Thymus (tissue), 11 donors: ENCODE data around the gene FAM171A2. TPM values are rescaled to one million over a fixed set of nuclear protein-coding genes. Genes with fewer than 3 reads are reported as not detected.
A peak's percentile ranks its signal among the peaks of the same experiment; 100 is the strongest.
"Not testable (repeated sequence)": the region's sequence is repeated elsewhere in the genome, so short reads cannot be mapped to it uniquely, and the experiment has no call there.

Experiments
- DNase-seq, 9 donors: peaks; one replicate each; pipeline ENCODE4 v3.0.0-alpha.2; 2013; ENCODE audit warnings: low spot score in 9 of 9, low read depth in 6 of 9, missing footprints in 1 of 9
- H3K27ac ChIP-seq, 2 donors: one replicate each; pipeline ENCODE4 v1.5.1; 2013; ENCODE audit warnings: control low read depth in 1 of 2, low read depth in 1 of 2, low read length in 1 of 2, mild to moderate bottlenecking in 1 of 2, moderate library complexity in 1 of 2
- H3K27me3 ChIP-seq, 2 donors: one replicate each; pipeline ENCODE4 v1.5.1; 2013; ENCODE audit warnings: low read length in 1 of 2; ENCODE audit not compliant: control insufficient read depth in 2 of 2, insufficient read depth in 1 of 2
- H3K36me3 ChIP-seq, 2 donors: one replicate each; pipeline ENCODE4 v1.5.1; 2013; ENCODE audit warnings: low read length in 1 of 2, mild to moderate bottlenecking in 1 of 2, moderate library complexity in 1 of 2; ENCODE audit not compliant: control insufficient read depth in 2 of 2, insufficient read depth in 2 of 2
- H3K4me1 ChIP-seq, 2 donors: one replicate each; pipeline ENCODE4 v1.5.1; 2013; ENCODE audit warnings: low read length in 2 of 2; ENCODE audit not compliant: control insufficient read depth in 2 of 2, insufficient read depth in 2 of 2
- H3K4me3 ChIP-seq, 2 donors: one replicate each; pipeline ENCODE4 v1.5.1; 2013; ENCODE audit warnings: low read length in 2 of 2, control low read depth in 1 of 2, mild to moderate bottlenecking in 1 of 2
- H3K9me3 ChIP-seq, 2 donors: one replicate each; pipeline ENCODE4 v1.5.1; 2013; ENCODE audit warnings: low read length in 1 of 2, mild to moderate bottlenecking in 1 of 2; ENCODE audit not compliant: control insufficient read depth in 2 of 2, insufficient read depth in 1 of 2
- WGBS: extraction: QIAGEN DNeasy Blood & Tissue Kit; methylation state at CpG from one replicate; pipeline ENCODE4 v1.1.7; 2013; 5-methylcytosine and 5-hydroxymethylcytosine counted together
- polyA plus RNA-seq: library from polyadenylated mRNA; stranded (reverse); fragments of 200-250 nt; gene quantifications from one replicate; pipeline ENCODE4 v1.2.3, GENCODE V29; 2013
- total RNA-seq: library from RNA; stranded (reverse); fragments of 120-200 nt; gene quantifications from one replicate; pipeline ENCODE4 v1.2.4, GENCODE V29; 2013
- donor health status: healthy.

FAM171A2 gene
- total and polyA plus RNA-seq, 2 donors = 0.39 to 1.4 TPM

GRCh38 chr17:44350733-44351226, 12.9 kb downstream of the FAM171A2 start:
- Histone ChIP-seq H3K27me3 (peaks cover 24 to 36% of the 10 kb centered on the region in 2 donors), H3K27ac (no peak overlapping the region), H3K4me3 (no peak overlapping the region), H3K4me1 (peaks cover 4 to 17% of the 10 kb centered on the region in 2 donors), H3K9me3 (no peaks in the 10 kb centered on the region), H3K36me3 (peaks cover 12 to 19% of the 10 kb centered on the region in 2 donors)
- WGBS = 76% methylated on average over 6 of the region's 6 CpGs
- DNase-seq = peak in 7 of 9 donors; percentile 43 to 83 (median 71)

DNA sequence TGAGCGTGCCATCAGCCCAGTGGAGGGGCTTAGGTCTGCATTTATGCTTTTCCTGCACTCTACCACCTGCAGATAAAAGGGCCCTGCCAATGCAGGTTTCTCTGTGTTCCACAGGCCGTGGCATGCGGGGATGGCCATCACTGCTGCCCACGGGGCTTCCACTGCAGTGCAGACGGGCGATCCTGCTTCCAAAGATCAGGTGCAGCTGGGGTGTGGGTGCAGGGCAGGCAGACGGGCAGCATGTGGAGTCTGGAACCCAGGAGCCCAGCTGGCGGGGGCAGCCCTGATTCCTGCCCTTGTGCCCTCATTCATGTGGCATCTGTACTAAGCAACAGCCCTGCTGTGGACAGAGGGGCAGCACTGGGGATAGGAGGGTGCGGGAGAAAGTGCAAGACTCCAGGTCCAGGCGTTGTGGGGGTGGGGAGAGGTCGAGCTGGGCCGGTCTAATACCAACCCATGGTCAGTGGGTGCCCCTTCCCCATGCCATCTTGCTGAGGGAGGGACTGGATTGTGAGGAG, 14.0 kb downstream of the FAM171A2 start:
- DNase-seq = no peak
- Histone ChIP-seq H3K4me1 (peaks cover 8 to 24% of the 10 kb centered on the region in 2 donors), H3K36me3 (peaks cover 12 to 19% of the 10 kb centered on the region in 2 donors), H3K4me3 (no peak overlapping the region), H3K27ac (peak overlapping the region in 1 of 2 donors; percentile 9), H3K27me3 (peaks cover 17 to 30% of the 10 kb centered on the region in 2 donors), H3K9me3 (no peaks in the 10 kb centered on the region)
- 96% methylated on average over 12 of the region's 12 CpGs for WGBS

- peaks cover 11 to 30% of the 10 kb centered on the region in 2 donors for H3K27me3 ChIP-seq
- no peak overlapping the region for H3K27ac ChIP-seq
- peaks cover 12 to 19% of the 10 kb centered on the region in 2 donors for H3K36me3 ChIP-seq
- DNase-seq = no peak
- WGBS = 97% methylated on average over 6 of the region's 6 CpGs
- no peak overlapping the region for H3K4me3 ChIP-seq
- peaks cover 8 to 26% of the 10 kb centered on the region in 2 donors for H3K4me1 ChIP-seq
- no peaks in the 10 kb centered on the region for H3K9me3 ChIP-seq
Measured at GRCh38 chr17:44348988-44349364, 14.7 kb downstream of the FAM171A2 start.

- WGBS = 82% methylated on average over 9 of the region's 9 CpGs
- Histone ChIP-seq H3K4me1 (peaks cover 5 to 27% of the 10 kb centered on the region in 2 donors), H3K27ac (no peak overlapping the region), H3K36me3 (peaks cover 12 to 19% of the 10 kb centered on the region in 2 donors), H3K4me3 (no peak overlapping the region), H3K9me3 (no peaks in the 10 kb centered on the region), H3K27me3 (peaks cover 5 to 30% of the 10 kb centered on the region in 2 donors)
- peak in 1 of 9 donors; percentile 34 for DNase-seq
Measured at GRCh38 chr17:44348234-44348987, 15.2 kb downstream of the FAM171A2 start.

DNA sequence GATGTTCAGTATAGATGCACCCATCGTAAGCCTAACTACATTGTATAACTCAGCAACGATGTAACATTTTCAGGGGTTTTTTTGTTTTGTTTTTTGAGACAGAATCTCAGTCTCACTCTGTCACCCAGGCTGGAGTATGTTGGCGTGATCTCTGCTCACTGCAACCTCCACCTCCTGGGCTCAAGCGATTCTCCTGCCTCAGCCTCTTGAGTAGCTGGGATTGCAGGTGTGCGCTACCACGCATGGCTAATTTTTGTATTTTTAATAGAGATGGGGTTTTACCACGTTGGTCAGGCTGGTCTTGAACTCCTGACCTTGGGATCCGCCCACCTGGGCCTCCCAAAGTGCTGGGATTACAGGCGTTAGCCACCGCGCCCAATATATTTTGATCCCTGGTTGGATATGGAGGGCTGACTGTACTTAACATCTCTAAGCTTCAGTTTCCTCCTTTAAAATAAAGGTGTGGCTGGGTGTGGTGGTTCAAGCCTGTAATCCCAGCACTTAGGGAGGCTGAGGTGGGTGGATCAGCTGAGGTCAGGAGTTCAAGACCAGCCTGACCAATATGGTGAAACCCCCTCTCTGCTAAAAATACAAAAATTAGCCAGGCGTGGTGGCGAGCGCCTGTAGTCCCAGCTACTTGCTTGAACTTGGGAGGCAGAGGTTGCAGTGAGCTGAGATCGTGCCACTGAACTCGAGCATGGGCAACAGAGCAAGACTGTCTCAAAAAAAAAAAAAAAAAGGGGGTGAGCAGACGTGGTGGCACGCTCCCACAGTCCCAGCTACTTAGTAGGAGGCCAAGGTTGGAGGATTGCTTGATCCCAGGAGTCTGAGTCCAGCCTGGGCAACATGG, 16.2 kb downstream of the FAM171A2 start:
- DNase-seq, H3K9me3 ChIP-seq, H3K27ac ChIP-seq, H3K4me3 ChIP-seq: not testable (repeated sequence)
- H3K36me3 ChIP-seq = peaks cover 9 to 19% of the 10 kb centered on the region in 2 donors
- WGBS = 93% methylated on average over 18 of the region's 18 CpGs
- H3K4me1 ChIP-seq = peaks cover 4 to 27% of the 10 kb centered on the region in 2 donors
- peaks cover 0 to 26% of the 10 kb centered on the region in 2 donors for H3K27me3 ChIP-seq

DNA sequence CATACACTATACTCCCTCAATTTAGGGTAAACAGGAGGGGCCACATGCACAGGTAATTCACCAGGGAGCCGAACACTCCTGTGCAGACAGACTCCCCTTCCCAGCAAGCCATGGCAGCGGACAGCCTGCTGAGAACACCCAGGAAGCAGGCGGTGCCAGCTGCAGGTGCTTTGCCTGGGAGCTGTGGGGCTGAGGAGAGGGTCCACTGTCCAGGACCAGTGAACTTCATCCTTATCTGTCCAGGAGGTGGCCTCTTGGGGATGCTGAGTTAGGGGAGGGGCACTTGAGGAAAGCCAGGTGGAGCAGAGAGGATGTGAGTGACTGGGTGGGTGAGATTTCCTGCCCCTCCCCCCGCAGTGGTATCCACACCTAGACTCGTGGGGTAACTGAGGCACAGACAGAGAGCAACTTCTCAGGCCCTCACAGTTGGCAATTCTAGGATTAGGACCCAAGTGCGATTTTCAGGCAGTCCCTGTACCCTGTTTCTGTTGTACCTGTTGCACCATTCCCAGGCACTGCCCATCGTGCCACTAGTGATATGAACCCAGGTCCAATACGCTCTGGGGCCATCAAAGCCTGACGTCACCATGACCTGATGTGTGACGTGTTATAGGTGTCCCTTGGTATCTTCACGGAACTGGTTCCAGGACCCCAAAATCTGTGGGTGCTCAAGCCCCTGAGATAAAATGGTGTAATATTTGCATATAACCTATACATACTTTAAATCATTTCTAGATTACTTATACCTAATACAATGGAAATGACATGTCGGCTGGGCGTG, 17.4 kb downstream of the FAM171A2 start:
- no peaks in the 10 kb centered on the region for H3K9me3 ChIP-seq
- no peak overlapping the region for H3K27ac ChIP-seq
- H3K36me3 ChIP-seq = peaks cover 0 to 9% of the 10 kb centered on the region in 2 donors
- H3K4me3 ChIP-seq = peak overlapping the region; percentile 62 to 66
- WGBS = 84% methylated on average over 13 of the region's 13 CpGs
- peaks cover 4 to 27% of the 10 kb centered on the region in 2 donors for H3K4me1 ChIP-seq
- DNase-seq = no peak
- peaks cover 0 to 30% of the 10 kb centered on the region in 2 donors for H3K27me3 ChIP-seq

DNA sequence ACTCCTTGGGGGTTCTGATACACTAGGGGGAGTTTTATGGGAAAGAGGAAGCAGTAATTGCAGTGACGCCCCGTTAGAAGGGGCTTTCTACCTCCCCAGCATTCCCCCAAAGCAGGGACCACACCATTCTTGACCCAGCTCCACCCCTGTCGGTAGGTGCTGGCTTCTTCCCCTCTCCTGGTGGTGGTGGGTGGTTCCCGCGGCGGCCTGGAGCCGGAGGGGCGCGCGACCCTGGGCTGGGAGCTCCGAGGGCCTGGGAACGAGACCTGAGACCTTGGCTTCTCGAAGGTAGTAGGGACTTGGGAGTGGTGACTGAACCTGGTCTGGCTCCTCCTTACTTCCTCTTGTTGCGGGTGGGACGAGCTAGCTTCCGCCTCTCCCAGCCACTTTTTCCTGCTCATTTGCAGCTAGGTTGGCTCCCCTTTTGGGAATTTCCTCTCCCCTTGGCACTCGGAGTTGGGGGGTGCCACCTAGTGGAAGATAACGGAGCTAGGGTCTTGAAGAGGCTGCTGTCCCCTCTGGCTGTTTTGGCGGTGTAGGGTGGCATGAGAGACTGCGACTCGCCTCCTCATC, 18.1 kb downstream of the FAM171A2 start:
- Histone ChIP-seq H3K4me1 (peaks cover 4 to 27% of the 10 kb centered on the region in 2 donors), H3K27ac (peak overlapping the region; percentile 63 to 69), H3K9me3 (no peaks in the 10 kb centered on the region), H3K4me3 (peak overlapping the region; percentile 62 to 66), H3K36me3 (peaks cover 0 to 8% of the 10 kb centered on the region in 2 donors), H3K27me3 (peaks cover 0 to 33% of the 10 kb centered on the region in 2 donors)
- peak in 4 of 9 donors; percentile 36 to 76 (median 54) for DNase-seq
- 2% methylated on average over 21 of the region's 21 CpGs for WGBS

- no peaks in the 10 kb centered on the region for H3K9me3 ChIP-seq
- WGBS = under 1% methylated on average over 26 of the region's 26 CpGs
- H3K4me3 ChIP-seq = peak within 1 kb of the TSS; percentile 62 to 66
- DNase-seq = peak; percentile 68 to 90 (median 81)
- H3K4me1 ChIP-seq = peaks cover 4 to 27% of the 10 kb centered on the region in 2 donors
- H3K27me3 ChIP-seq = peaks cover 0 to 33% of the 10 kb centered on the region in 2 donors
- H3K36me3 ChIP-seq = peaks cover 0 to 5% of the 10 kb centered on the region in 2 donors
- H3K27ac ChIP-seq = peak within 1 kb of the TSS; percentile 63 to 69
Measured at GRCh38 chr17:44344939-44345453, 18.7 kb downstream of the FAM171A2 start, which contains the start of gene GRN. Gene GRN, plus strand, starts transcription at chr17:44345302. Its CDS starts 3,863 bp downstream, at chr17:44349165.
